HG03457 (cell line): ENCODE data around the gene GSTT4.
"Not testable (repeated sequence)": the region's sequence is repeated elsewhere in the genome, so short reads cannot be mapped to it uniquely, and the experiment has no call there.

ENCODE experiments used
- ATAC-seq: cut with Tn5 transposase; IDR thresholded peaks from one replicate; pipeline ENCODE4 v1.9.1; 2021; ENCODE audit warnings: moderate number of reproducible peaks; ENCODE audit not compliant: unreplicated experiment

GSTT4 gene

GRCh38 chr22:23954193-23954990 is 50.9 kb downstream of the GSTT4 start:
- not testable (repeated sequence) for ATAC-seq

GRCh38 chr22:23953485-23953884 is 51.8 kb downstream of the GSTT4 start:
- ATAC-seq = not testable (repeated sequence)

GRCh38 chr22:23952794-23953405 is 52.4 kb downstream of the GSTT4 start:
- ATAC-seq = not testable (repeated sequence)

GRCh38 chr22:23951383-23951782 is 53.9 kb downstream of the GSTT4 start:
- not testable (repeated sequence) for ATAC-seq

DNA sequence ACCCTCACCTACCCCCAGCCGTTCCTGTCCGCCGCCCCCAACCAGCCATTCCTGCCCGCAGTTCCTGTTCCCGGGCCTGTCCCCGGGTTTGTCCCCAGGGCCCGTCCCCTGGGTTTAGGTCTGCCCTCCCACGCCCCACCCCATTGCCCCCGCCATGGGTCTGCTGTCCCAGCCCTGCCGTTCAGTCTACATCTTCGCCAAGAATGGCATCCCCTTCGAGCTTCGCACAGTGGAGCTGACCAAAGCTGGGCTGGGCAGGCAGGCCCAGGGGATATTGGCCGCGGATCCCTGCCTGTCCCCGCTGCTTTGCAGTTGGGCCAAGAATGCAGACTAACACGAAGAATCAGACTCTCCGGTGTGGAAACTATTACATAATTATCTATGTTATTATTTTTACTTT is 55.5 kb downstream of the GSTT4 start:
- not testable (repeated sequence) for ATAC-seq
